Skin of body (tissue), 1 donor: Measurements from ENCODE around the gene CNP. TPM values are rescaled to one million over a fixed set of nuclear protein-coding genes. Genes with fewer than 3 reads are reported as not detected.

Experiments used
- total RNA-seq: library from RNA; depleted of rRNA; stranded (reverse); fragments of >200 nt; gene quantifications from one replicate; pipeline ENCODE4 v1.2.3, GENCODE V29; 2014

The CNP gene
- total RNA-seq, 1 donor from 2014 or later: 34.0 TPM

Other genes with a start within 250 kb of the CNP start
- gene HAP1, start 232.2 kb upstream of the CNP start, total RNA-seq: 0.49 TPM
- 163 TPM for gene JUP, start 180.1 kb upstream of the CNP start, total RNA-seq
- gene P3H4, start 154.8 kb upstream of the CNP start, total RNA-seq: 27.9 TPM
- 97.2 TPM for gene FKBP10, start 153.8 kb upstream of the CNP start, total RNA-seq
- 43.6 TPM for gene NT5C3B, start 130.6 kb upstream of the CNP start, total RNA-seq
- 0.20 TPM for gene KLHL10, start 129.0 kb upstream of the CNP start, total RNA-seq
- gene KLHL11, start 101.4 kb upstream of the CNP start, total RNA-seq: 25.8 TPM
- gene ACLY, start 47.8 kb upstream of the CNP start, total RNA-seq: 106 TPM
- gene ODAD4, start 36.2 kb upstream of the CNP start, total RNA-seq: 0.89 TPM
- 74.8 TPM for gene DNAJC7, start 50.6 kb downstream of the CNP start, total RNA-seq
- gene NKIRAS2, start 53.3 kb downstream of the CNP start, total RNA-seq: 21.5 TPM
- 1.8 TPM for gene C17orf113, start 83.8 kb downstream of the CNP start, total RNA-seq
- gene ZNF385C, start 131.7 kb downstream of the CNP start, total RNA-seq: 1.3 TPM
- 5.4 TPM for gene DHX58, start 145.9 kb downstream of the CNP start, total RNA-seq
- 19.2 TPM for gene KAT2A, start 154.6 kb downstream of the CNP start, total RNA-seq
- not detected for gene HSPB9, start 156.0 kb downstream of the CNP start, total RNA-seq
- 38.8 TPM for gene RAB5C, start 188.2 kb downstream of the CNP start, total RNA-seq
- gene KCNH4, start 214.3 kb downstream of the CNP start, total RNA-seq: not detected
- not detected for gene HCRT, start 218.7 kb downstream of the CNP start, total RNA-seq
- 5.4 TPM for gene GHDC, start 227.7 kb downstream of the CNP start, total RNA-seq